OCI-LY7 (cell line): ENCODE measurements around the gene RAD51B.

Source experiments
- EZH2phosphoT487 ChIP-seq: fragments of 200-600 bp; sonication (generic); IDR thresholded peaks from 2 replicates; pipeline ENCODE4 v1.6.1; 2018; ENCODE audit warnings: low read depth, borderline replicate concordance, mild to moderate bottlenecking, mixed run types, antibody characterized with exemption, low read length, moderate library complexity, mixed read lengths
- TF ChIP-seq, protein P1 (sequence below): fragments of 200-600 bp; sonication (generic); conservative IDR thresholded peaks from 2 replicates; pipeline ENCODE4 v1.5.1; 2014; ENCODE audit warnings: mild to moderate bottlenecking, antibody characterized with exemption, low read length, moderate library complexity, mixed read lengths

DNA sequence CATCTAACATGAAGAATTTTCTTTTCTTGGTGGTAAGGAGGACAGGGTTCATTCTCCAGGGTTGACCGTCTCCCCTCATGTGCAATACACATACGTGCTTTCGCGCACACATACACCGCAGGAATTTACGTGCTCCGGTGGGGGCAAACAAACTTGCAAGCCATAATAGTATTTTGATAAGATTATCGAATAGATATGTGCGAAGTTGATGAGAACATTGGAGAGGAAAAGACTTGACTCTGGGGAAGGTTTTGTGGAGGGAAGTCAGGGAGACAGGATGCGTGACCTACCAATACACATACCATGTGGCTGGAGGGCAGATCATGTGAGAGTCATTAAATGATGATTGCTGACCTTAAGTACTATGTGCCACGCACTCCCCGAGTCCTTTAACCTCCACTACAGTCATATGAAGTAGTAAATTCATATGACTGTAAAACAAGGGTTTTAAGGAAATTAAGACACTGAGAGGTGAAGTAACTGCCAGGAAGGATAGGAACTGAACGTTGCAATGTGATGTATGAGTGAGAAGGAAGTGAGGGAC, 921 bp downstream of the RAD51B start:
- TF ChIP-seq, protein P1, sequence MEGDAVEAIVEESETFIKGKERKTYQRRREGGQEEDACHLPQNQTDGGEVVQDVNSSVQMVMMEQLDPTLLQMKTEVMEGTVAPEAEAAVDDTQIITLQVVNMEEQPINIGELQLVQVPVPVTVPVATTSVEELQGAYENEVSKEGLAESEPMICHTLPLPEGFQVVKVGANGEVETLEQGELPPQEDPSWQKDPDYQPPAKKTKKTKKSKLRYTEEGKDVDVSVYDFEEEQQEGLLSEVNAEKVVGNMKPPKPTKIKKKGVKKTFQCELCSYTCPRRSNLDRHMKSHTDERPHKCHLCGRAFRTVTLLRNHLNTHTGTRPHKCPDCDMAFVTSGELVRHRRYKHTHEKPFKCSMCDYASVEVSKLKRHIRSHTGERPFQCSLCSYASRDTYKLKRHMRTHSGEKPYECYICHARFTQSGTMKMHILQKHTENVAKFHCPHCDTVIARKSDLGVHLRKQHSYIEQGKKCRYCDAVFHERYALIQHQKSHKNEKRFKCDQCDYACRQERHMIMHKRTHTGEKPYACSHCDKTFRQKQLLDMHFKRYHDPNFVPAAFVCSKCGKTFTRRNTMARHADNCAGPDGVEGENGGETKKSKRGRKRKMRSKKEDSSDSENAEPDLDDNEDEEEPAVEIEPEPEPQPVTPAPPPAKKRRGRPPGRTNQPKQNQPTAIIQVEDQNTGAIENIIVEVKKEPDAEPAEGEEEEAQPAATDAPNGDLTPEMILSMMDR, result no peak
- TF ChIP-seq EZH2phosphoT487, result no peak
